GM18511 (cell line): ENCODE data around the gene CPXM1.

ENCODE experiments used
- ATAC-seq: cut with Tn5 transposase; IDR thresholded peaks from one replicate; pipeline ENCODE4 v1.9.1; 2021; ENCODE audit warnings: mild to moderate bottlenecking, moderate library complexity; ENCODE audit not compliant: unreplicated experiment

CPXM1 gene

GRCh38 chr20:2804041-2804828 lies 3.8 kb upstream of the CPXM1 start:
- no peak for ATAC-seq

- ATAC-seq = peak; percentile 23
Observed at GRCh38 chr20:2801286-2801728, 880 bp upstream of the CPXM1 start.

- ATAC-seq = peak; percentile 30
Observed at GRCh38 chr20:2799688-2800520, 523 bp downstream of the CPXM1 start.

- ATAC-seq = no peak
Observed at GRCh38 chr20:2799271-2799670, 1.2 kb downstream of the CPXM1 start.

- ATAC-seq = no peak
Observed at GRCh38 chr20:2798814-2799213, 1.6 kb downstream of the CPXM1 start.

GRCh38 chr20:2798095-2798805 lies 2.2 kb downstream of the CPXM1 start:
- ATAC-seq = no peak

- ATAC-seq = no peak
Observed at GRCh38 chr20:2797136-2797983, 3.1 kb downstream of the CPXM1 start.

- ATAC-seq = no peak
Observed at GRCh38 chr20:2796011-2796660, 4.3 kb downstream of the CPXM1 start.

- no peak for ATAC-seq
Observed at GRCh38 chr20:2795451-2795850, 5.0 kb downstream of the CPXM1 start.

GRCh38 chr20:2794866-2795447 lies 5.5 kb downstream of the CPXM1 start:
- no peak for ATAC-seq

- no peak for ATAC-seq
Observed at GRCh38 chr20:2794202-2794748, 6.2 kb downstream of the CPXM1 start.

GRCh38 chr20:2793471-2793870 lies 7.0 kb downstream of the CPXM1 start:
- ATAC-seq = no peak

- ATAC-seq = no peak
Observed at GRCh38 chr20:2783908-2784566, 16.4 kb downstream of the CPXM1 start.

GRCh38 chr20:2780948-2781347 lies 19.5 kb downstream of the CPXM1 start:
- no peak for ATAC-seq

- no peak for ATAC-seq
Observed at GRCh38 chr20:2778602-2779321, 21.7 kb downstream of the CPXM1 start.

GRCh38 chr20:2775139-2775538 lies 25.3 kb downstream of the CPXM1 start:
- no peak for ATAC-seq

GRCh38 chr20:2773812-2774211 lies 26.6 kb downstream of the CPXM1 start:
- ATAC-seq = no peak

GRCh38 chr20:2771631-2772080 lies 28.8 kb downstream of the CPXM1 start:
- no peak for ATAC-seq
